Activated CD4-positive, alpha-beta T cell treated with anti-CD3 and anti-CD28 coated beads for 36 hours (primary cell): ENCODE data around the gene NEK1. TPM values are rescaled to one million over a fixed set of nuclear protein-coding genes. Genes with fewer than 3 reads are reported as not detected.
"Not testable (repeated sequence)": the region's sequence is repeated elsewhere in the genome, so short reads cannot be mapped to it uniquely, and the experiment has no call there.

ENCODE experiments used
- ATAC-seq: fragments of 200-7000 bp; cut with Tn5 transposase; one replicate; pipeline ENCODE4 v1.10.0; 2021; ENCODE audit warnings: mild to moderate bottlenecking, moderate library complexity
- CTCF ChIA-PET: fragments of 350-600 bp; sonication (Branson Sonifier 250); formaldehyde crosslinking; loops from one replicate; lab custom pipeline; 2021; ENCODE audit warnings: antibody characterized with exemption; lab: Charles Lee
- POLR2A ChIA-PET: fragments of 350-600 bp; sonication (Branson Sonifier 250); formaldehyde crosslinking; loops from one replicate; lab custom pipeline; 2021; ENCODE audit warnings: antibody characterized with exemption, inconsistent platforms; lab: Charles Lee
- DNase-seq: peaks from one replicate; pipeline ENCODE4 v3.0.0-alpha.2; 2020
- H3K27ac Mint-ChIP-seq: one replicate; pipeline ENCODE4 v1.8.0; 2021; ENCODE audit warnings: mixed read lengths
- H3K27me3 Mint-ChIP-seq: one replicate; pipeline ENCODE4 v1.8.0; 2021; ENCODE audit warnings: mixed read lengths
- H3K36me3 Mint-ChIP-seq: one replicate; pipeline ENCODE4 v1.8.0; 2021; ENCODE audit warnings: low read depth, mixed read lengths
- H3K4me1 Mint-ChIP-seq: one replicate; pipeline ENCODE4 v1.8.0; 2021; ENCODE audit warnings: mixed read lengths
- H3K4me3 Mint-ChIP-seq: one replicate; pipeline ENCODE4 v1.8.0; 2021; ENCODE audit warnings: mild to moderate bottlenecking, moderate library complexity, mixed read lengths
- H3K9me3 Mint-ChIP-seq: one replicate; pipeline ENCODE4 v1.8.0; 2021; ENCODE audit warnings: low read depth, mixed read lengths
- intact Hi-C, 2 experiments: fragments of 100-400 bp; cut with DNase I in 1 of 2; cut with micrococcal nuclease in 1 of 2; formaldehyde crosslinking; loops; one replicate each; pipeline versions ENCODE4 v1.14.2 to v1.15.1; 2022 to 2024; cut with DNase I, micrococcal nuclease
- total RNA-seq, 2 experiments: library from RNA; stranded (reverse); gene quantifications; one replicate each; pipeline ENCODE4 v1.2.3, GENCODE V29; 2021

The NEK1 gene
- total RNA-seq, 2 experiments from 2014 or later = 9.5 to 12.2 TPM

- Mint-ChIP-seq H3K9me3 (peaks cover 41% of the 10 kb centered on the region), H3K36me3 (peaks cover 88% of the 10 kb centered on the region)
- CTCF ChIA-PET = interaction anchor here (0.5 kb wide), 1 partner anchor 171 kb away, joined by 3 read pairs; no protein-coding TSS in a partner anchor
- H3K27ac Mint-ChIP-seq, DNase-seq, ATAC-seq, H3K4me1 Mint-ChIP-seq, H3K27me3 Mint-ChIP-seq, H3K4me3 Mint-ChIP-seq, POLR2A ChIA-PET, intact Hi-C loops: not testable (repeated sequence)
Measured at GRCh38 chr4:169448935-169449334, 163.4 kb downstream of the NEK1 start.

GRCh38 chr4:169446824-169447223 lies 165.6 kb downstream of the NEK1 start:
- H3K9me3 Mint-ChIP-seq = peaks cover 48% of the 10 kb centered on the region
- ChIA-PET POLR2A (no interaction called here), CTCF (no interaction called here)
- intact Hi-C loops = no loop called here
- no peak overlapping the region for H3K4me3 Mint-ChIP-seq
- no peak for DNase-seq
- H3K36me3 Mint-ChIP-seq = peaks cover 82% of the 10 kb centered on the region
- no peak overlapping the region for H3K27ac Mint-ChIP-seq
- H3K4me1 Mint-ChIP-seq = no peaks in the 10 kb centered on the region
- ATAC-seq = no peak
- H3K27me3 Mint-ChIP-seq = no peaks in the 10 kb centered on the region

- Mint-ChIP-seq H3K4me1 (no peaks in the 10 kb centered on the region), H3K27ac (no peak overlapping the region), H3K9me3 (peaks cover 38% of the 10 kb centered on the region), H3K36me3 (peaks cover 54% of the 10 kb centered on the region), H3K27me3 (no peaks in the 10 kb centered on the region), H3K4me3 (no peak overlapping the region)
- ChIA-PET CTCF (no interaction called here), POLR2A (no interaction called here)
- DNase-seq (no peak), ATAC-seq (no peak)
- intact Hi-C loops = no loop called here
Measured at GRCh38 chr4:169443748-169444147, 168.6 kb downstream of the NEK1 start.

GRCh38 chr4:169440446-169440845 lies 171.9 kb downstream of the NEK1 start:
- Mint-ChIP-seq H3K9me3 (peaks cover 20% of the 10 kb centered on the region), H3K27ac (no peak overlapping the region), H3K4me1 (no peaks in the 10 kb centered on the region), H3K36me3 (peaks cover 25% of the 10 kb centered on the region), H3K4me3 (no peak overlapping the region), H3K27me3 (no peaks in the 10 kb centered on the region)
- no peak for DNase-seq
- POLR2A ChIA-PET = no interaction called here
- ATAC-seq = no peak
- intact Hi-C loops = no loop called here
- CTCF ChIA-PET = no interaction called here

GRCh38 chr4:169439244-169439643 lies 173.1 kb downstream of the NEK1 start:
- ChIA-PET CTCF (no interaction called here), POLR2A (interaction anchor here (0.7 kb wide), 1 partner anchor 109 kb away, joined by 5 read pairs; no protein-coding TSS in a partner anchor)
- H3K27me3 Mint-ChIP-seq = no peaks in the 10 kb centered on the region
- intact Hi-C loops = no loop called here
- ATAC-seq (no peak), DNase-seq (no peak)
- no peaks in the 10 kb centered on the region for H3K4me1 Mint-ChIP-seq
- H3K9me3 Mint-ChIP-seq = peaks cover 13% of the 10 kb centered on the region
- no peak overlapping the region for H3K27ac Mint-ChIP-seq
- H3K4me3 Mint-ChIP-seq = no peak overlapping the region
- peaks cover 13% of the 10 kb centered on the region for H3K36me3 Mint-ChIP-seq

GRCh38 chr4:169438057-169438480 lies 174.3 kb downstream of the NEK1 start:
- ATAC-seq (no peak), DNase-seq (no peak)
- CTCF ChIA-PET = no interaction called here
- Mint-ChIP-seq H3K9me3 (peaks cover 3% of the 10 kb centered on the region), H3K36me3 (peaks cover 5% of the 10 kb centered on the region), H3K4me1 (no peaks in the 10 kb centered on the region), H3K27me3 (no peaks in the 10 kb centered on the region), H3K27ac (no peak overlapping the region), H3K4me3 (no peak overlapping the region)
- POLR2A ChIA-PET = no interaction called here
- intact Hi-C loops = no loop called here

GRCh38 chr4:169437299-169438047 lies 174.9 kb downstream of the NEK1 start:
- DNase-seq (no peak), ATAC-seq (no peak)
- Mint-ChIP-seq H3K4me1 (no peaks in the 10 kb centered on the region), H3K27ac (no peak overlapping the region), H3K36me3 (peaks cover 4% of the 10 kb centered on the region), H3K9me3 (peaks cover 1% of the 10 kb centered on the region), H3K27me3 (no peaks in the 10 kb centered on the region), H3K4me3 (no peak overlapping the region)
- ChIA-PET POLR2A (no interaction called here), CTCF (no interaction called here)
- intact Hi-C loops = no loop called here

- Mint-ChIP-seq H3K4me3 (no peak overlapping the region), H3K27ac (no peak overlapping the region), H3K36me3 (no peaks in the 10 kb centered on the region), H3K9me3 (no peaks in the 10 kb centered on the region), H3K27me3 (no peaks in the 10 kb centered on the region), H3K4me1 (no peaks in the 10 kb centered on the region)
- CTCF ChIA-PET = no interaction called here
- no peak for DNase-seq
- ATAC-seq = no peak
- POLR2A ChIA-PET = no interaction called here
- intact Hi-C loops = no loop called here
Measured at GRCh38 chr4:169436734-169437133, 175.6 kb downstream of the NEK1 start.

- ChIA-PET POLR2A (no interaction called here), CTCF (no interaction called here)
- DNase-seq (no peak), ATAC-seq (no peak)
- no peak overlapping the region for H3K4me3 Mint-ChIP-seq
- H3K9me3 Mint-ChIP-seq = no peaks in the 10 kb centered on the region
- H3K4me1 Mint-ChIP-seq = no peaks in the 10 kb centered on the region
- H3K36me3 Mint-ChIP-seq = peaks cover 9% of the 10 kb centered on the region
- intact Hi-C loops = no loop called here
- no peaks in the 10 kb centered on the region for H3K27me3 Mint-ChIP-seq
- H3K27ac Mint-ChIP-seq = no peak overlapping the region
Measured at GRCh38 chr4:169428376-169428775, 184.0 kb downstream of the NEK1 start.

GRCh38 chr4:169427727-169428126 lies 184.7 kb downstream of the NEK1 start:
- ATAC-seq, H3K4me1 Mint-ChIP-seq, H3K4me3 Mint-ChIP-seq, H3K9me3 Mint-ChIP-seq, DNase-seq, H3K36me3 Mint-ChIP-seq, H3K27ac Mint-ChIP-seq, H3K27me3 Mint-ChIP-seq, POLR2A ChIA-PET, CTCF ChIA-PET, intact Hi-C loops: not testable (repeated sequence)

GRCh38 chr4:169420291-169420690 lies 192.1 kb downstream of the NEK1 start:
- H3K27me3 Mint-ChIP-seq = no peaks in the 10 kb centered on the region
- no peak for ATAC-seq
- intact Hi-C loops = no loop called here
- no peak for DNase-seq
- no peaks in the 10 kb centered on the region for H3K9me3 Mint-ChIP-seq
- ChIA-PET POLR2A (no interaction called here), CTCF (no interaction called here)
- no peak overlapping the region for H3K4me3 Mint-ChIP-seq
- peaks cover 23% of the 10 kb centered on the region for H3K36me3 Mint-ChIP-seq
- H3K27ac Mint-ChIP-seq = no peak overlapping the region
- H3K4me1 Mint-ChIP-seq = peaks cover 5% of the 10 kb centered on the region

GRCh38 chr4:169418846-169419245 lies 193.5 kb downstream of the NEK1 start:
- no peaks in the 10 kb centered on the region for H3K9me3 Mint-ChIP-seq
- intact Hi-C loops = no loop called here
- ChIA-PET CTCF (no interaction called here), POLR2A (no interaction called here)
- H3K4me1 Mint-ChIP-seq = peaks cover 5% of the 10 kb centered on the region
- no peak overlapping the region for H3K27ac Mint-ChIP-seq
- peaks cover 18% of the 10 kb centered on the region for H3K36me3 Mint-ChIP-seq
- no peak for DNase-seq
- no peak for ATAC-seq
- H3K27me3 Mint-ChIP-seq = no peaks in the 10 kb centered on the region
- H3K4me3 Mint-ChIP-seq = no peak overlapping the region
